Natural killer cell (primary cell): Measurements from ENCODE around the gene NHEJ1. TPM values are rescaled to one million over a fixed set of nuclear protein-coding genes. Genes with fewer than 3 reads are reported as not detected.

Experiments
- ATAC-seq, 3 donors: fragments of 150-1000 bp in 2 of 3; fragments of 200-7000 bp in 1 of 3; cut with Tn5 transposase; 1 replicate in 1 of 3; 2 replicates in 2 of 3; pipeline ENCODE4 v1.10.0; 2021; ENCODE audit warnings: mild to moderate bottlenecking in 2 of 3, moderate library complexity in 2 of 3
- DNase-seq, 2 donors: peaks; one replicate each; pipeline versions ENCODE4 v3.0.0 to v3.0.0-alpha.2; 2013 to 2021; ENCODE audit warnings: mixed read lengths in 1 of 2
- H3K27ac ChIP-seq: one replicate; pipeline ENCODE4 v1.5.1; 2013; ENCODE audit warnings: mild to moderate bottlenecking, low read length
- H3K27me3 ChIP-seq: one replicate; pipeline ENCODE4 v1.6.1; 2013; ENCODE audit warnings: low read length; ENCODE audit not compliant: control insufficient read depth, insufficient read depth
- H3K36me3 ChIP-seq: one replicate; pipeline ENCODE4 v1.6.1; 2013; ENCODE audit warnings: low read length; ENCODE audit not compliant: control insufficient read depth, insufficient read depth
- H3K4me1 ChIP-seq: one replicate; pipeline ENCODE4 v1.6.1; 2013; ENCODE audit warnings: low read length; ENCODE audit not compliant: control insufficient read depth, insufficient read depth
- H3K4me3 ChIP-seq: one replicate; pipeline ENCODE4 v1.5.1; 2013; ENCODE audit warnings: low read length
- H3K9me3 ChIP-seq: one replicate; pipeline ENCODE4 v1.6.1; 2013; ENCODE audit warnings: low read length; ENCODE audit not compliant: control insufficient read depth, insufficient read depth
- H3K27ac Mint-ChIP-seq, 2 donors: one replicate each; pipeline ENCODE4 v1.8.0; 2022; ENCODE audit warnings: mild to moderate bottlenecking in 2 of 2, mixed read lengths in 2 of 2, moderate library complexity in 1 of 2
- H3K27me3 Mint-ChIP-seq, 2 donors: one replicate each; pipeline ENCODE4 v1.8.0; 2022; ENCODE audit warnings: low read depth in 2 of 2, mixed read lengths in 2 of 2
- H3K36me3 Mint-ChIP-seq: one replicate; pipeline ENCODE4 v1.8.0; 2022; ENCODE audit warnings: mixed read lengths
- H3K4me1 Mint-ChIP-seq, 2 donors: one replicate each; pipeline ENCODE4 v1.8.0; 2022; ENCODE audit warnings: mixed read lengths in 2 of 2
- H3K4me3 Mint-ChIP-seq: one replicate; pipeline ENCODE4 v1.8.0; 2022; ENCODE audit warnings: mild to moderate bottlenecking, moderate library complexity, mixed read lengths
- H3K9me3 Mint-ChIP-seq, 2 donors: one replicate each; pipeline ENCODE4 v1.8.0; 2022; ENCODE audit warnings: mixed read lengths in 2 of 2
- CTCF ChIP-seq: fragments of 200-600 bp; IDR thresholded peaks from one replicate; pipeline ENCODE4 v1.8.0; 2022; ENCODE audit warnings: antibody characterized with exemption
- WGBS: methylation state at CpG from one replicate; pipeline ENCODE4 v1.1.7; 2013; ENCODE audit warnings: missing lambda C conversion rate; ENCODE audit not compliant: insufficient coverage; 5-methylcytosine and 5-hydroxymethylcytosine counted together
- intact Hi-C: fragments of 100-400 bp; cut with micrococcal nuclease; formaldehyde crosslinking; loops from one replicate; pipeline ENCODE4 v1.14.2; 2022
- total RNA-seq, 4 donors: library from RNA; stranded (reverse); fragments of 120-200 nt in 1 of 4; gene quantifications; one replicate each; pipeline versions ENCODE4 v1.2.3 to v1.2.4, GENCODE V29; 2013 to 2022

Gene NHEJ1
- total RNA-seq, 3 donors from 2014 or later (not counting 1 experiment from before 2014, with no cell fraction given), result 9.9 to 12.7 (median 11.0) TPM

- Histone ChIP-seq H3K27me3 (no peaks in the 10 kb centered on the region), H3K9me3 (no peaks in the 10 kb centered on the region), H3K4me1 (peaks cover 7% of the 10 kb centered on the region), H3K36me3 (no peaks in the 10 kb centered on the region), H3K27ac (no peak overlapping the region), H3K4me3 (no peak overlapping the region)
- Mint-ChIP-seq H3K4me3 (no peak overlapping the region), H3K27ac (no peak overlapping the region), H3K36me3 (no peaks in the 10 kb centered on the region), H3K9me3 (no peaks in the 10 kb centered on the region), H3K27me3 (no peaks in the 10 kb centered on the region), H3K4me1 (peaks cover 9 to 13% of the 10 kb centered on the region in 2 donors)
- no peak for TF ChIP-seq CTCF
- WGBS, result 94% methylated on average over 10 of the region's 10 CpGs
- intact Hi-C loops, result no loop called here
- DNase-seq (no peak), ATAC-seq (no peak)
Measured at GRCh38 chr2:219165058-219165911, 4.7 kb upstream of the NHEJ1 start.

- ATAC-seq (no peak), DNase-seq (no peak)
- H3K27ac Mint-ChIP-seq, result no peak overlapping the region
- H3K27ac ChIP-seq, result no peak overlapping the region
- H3K27me3 ChIP-seq, result no peaks in the 10 kb centered on the region
- H3K9me3 ChIP-seq, result no peaks in the 10 kb centered on the region
- peaks cover 13% of the 10 kb centered on the region for H3K4me1 ChIP-seq
- H3K9me3 Mint-ChIP-seq, result no peaks in the 10 kb centered on the region
- H3K4me3 Mint-ChIP-seq, result no peak overlapping the region
- no peaks in the 10 kb centered on the region for H3K27me3 Mint-ChIP-seq
- no peak for TF ChIP-seq CTCF
- 94% methylated on average over 6 of the region's 6 CpGs for WGBS
- H3K4me3 ChIP-seq, result no peak overlapping the region
- no peaks in the 10 kb centered on the region for H3K36me3 ChIP-seq
- intact Hi-C loops, result no loop called here
- peaks cover 16 to 22% of the 10 kb centered on the region in 2 donors for H3K4me1 Mint-ChIP-seq
- H3K36me3 Mint-ChIP-seq, result no peaks in the 10 kb centered on the region
Measured at GRCh38 chr2:219163156-219163555, 2.5 kb upstream of the NHEJ1 start.

GRCh38 chr2:219161097-219161496 is 482 bp upstream of the NHEJ1 start:
- Histone ChIP-seq H3K4me1 (peaks cover 13% of the 10 kb centered on the region), H3K36me3 (peaks cover 16% of the 10 kb centered on the region), H3K4me3 (peak overlapping the region; percentile 76), H3K9me3 (no peaks in the 10 kb centered on the region), H3K27ac (peak overlapping the region; percentile 80), H3K27me3 (no peaks in the 10 kb centered on the region)
- Mint-ChIP-seq H3K27ac (peak overlapping the region; percentile 92 to 94), H3K9me3 (no peaks in the 10 kb centered on the region), H3K36me3 (no peaks in the 10 kb centered on the region), H3K4me3 (peak overlapping the region; percentile 45), H3K4me1 (peaks cover 16 to 31% of the 10 kb centered on the region in 2 donors), H3K27me3 (no peaks in the 10 kb centered on the region)
- WGBS, result 85% methylated on average over 4 of the region's 4 CpGs
- TF ChIP-seq CTCF, result no peak
- no peak for ATAC-seq
- intact Hi-C loops, result loop anchor here (2.0 kb wide), 1 partner anchor 58 kb away; the partner anchor contains the start of gene ABCB6
- no peak for DNase-seq
